Measurements from ENCODE around the gene FAM98C.

Gene FAM98C

GRCh38 chr19:38378866-38379265 is 24.0 kb upstream of the FAM98C start:
- DNase-seq (ENCODE audit: low read depth) = no peak

- DNase-seq (ENCODE audit: low read depth) = no peak
Observed at GRCh38 chr19:38381138-38381537, 21.8 kb upstream of the FAM98C start.

- no peak for DNase-seq (ENCODE audit: low read depth)
Observed at GRCh38 chr19:38383184-38383583, 19.7 kb upstream of the FAM98C start.

DNA sequence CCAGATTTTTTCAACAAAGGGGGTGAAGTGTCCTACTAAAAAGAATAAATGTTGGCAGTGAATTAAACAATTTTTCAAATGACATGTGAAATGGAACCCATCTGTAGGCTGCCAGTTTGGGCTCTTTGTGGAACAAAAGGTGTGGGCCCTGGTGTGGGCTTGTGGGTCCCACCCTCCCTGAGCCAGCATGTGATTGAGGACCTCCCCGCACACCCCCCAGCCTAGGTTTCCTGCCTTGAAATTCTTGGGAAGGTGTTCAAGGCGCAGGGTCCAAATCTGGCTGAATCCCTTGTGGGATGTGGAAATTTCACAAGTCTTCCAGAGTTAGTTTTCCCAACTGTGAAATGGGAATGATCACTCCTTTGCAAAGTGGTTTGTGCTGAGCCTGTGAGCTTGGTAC is 19.1 kb upstream of the FAM98C start:
- no peak for DNase-seq (ENCODE audit: low read depth)

- DNase-seq (ENCODE audit: low read depth) = no peak
Observed at GRCh38 chr19:38384209-38385027, 18.5 kb upstream of the FAM98C start.

GRCh38 chr19:38385057-38385803 is 17.7 kb upstream of the FAM98C start:
- DNase-seq (ENCODE audit: low read depth) = no peak

DNA sequence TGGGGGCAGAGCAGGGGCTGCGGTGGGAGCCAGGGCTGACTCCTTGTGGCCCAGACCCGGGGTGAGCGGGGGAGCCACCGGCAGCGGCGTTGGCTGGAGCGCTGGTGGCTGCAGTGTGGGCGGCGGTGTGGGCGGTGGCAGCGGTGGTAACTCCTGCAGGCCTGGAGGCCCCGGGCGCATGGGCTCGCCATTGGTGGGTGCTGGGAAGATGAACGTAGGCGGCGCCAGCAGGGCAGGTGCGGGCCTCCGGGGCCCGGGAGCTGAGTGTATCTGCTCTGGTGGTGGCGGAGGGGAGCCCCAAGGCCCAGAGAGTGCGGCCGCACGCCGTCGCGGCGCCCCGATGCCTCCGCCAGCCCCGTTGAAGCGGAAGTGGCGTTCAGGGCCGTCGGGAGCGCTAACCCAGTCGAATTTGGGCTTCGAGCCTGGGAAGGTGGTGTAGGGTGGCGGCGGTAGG is 17.1 kb upstream of the FAM98C start:
- DNase-seq (ENCODE audit: low read depth) = no peak

DNA sequence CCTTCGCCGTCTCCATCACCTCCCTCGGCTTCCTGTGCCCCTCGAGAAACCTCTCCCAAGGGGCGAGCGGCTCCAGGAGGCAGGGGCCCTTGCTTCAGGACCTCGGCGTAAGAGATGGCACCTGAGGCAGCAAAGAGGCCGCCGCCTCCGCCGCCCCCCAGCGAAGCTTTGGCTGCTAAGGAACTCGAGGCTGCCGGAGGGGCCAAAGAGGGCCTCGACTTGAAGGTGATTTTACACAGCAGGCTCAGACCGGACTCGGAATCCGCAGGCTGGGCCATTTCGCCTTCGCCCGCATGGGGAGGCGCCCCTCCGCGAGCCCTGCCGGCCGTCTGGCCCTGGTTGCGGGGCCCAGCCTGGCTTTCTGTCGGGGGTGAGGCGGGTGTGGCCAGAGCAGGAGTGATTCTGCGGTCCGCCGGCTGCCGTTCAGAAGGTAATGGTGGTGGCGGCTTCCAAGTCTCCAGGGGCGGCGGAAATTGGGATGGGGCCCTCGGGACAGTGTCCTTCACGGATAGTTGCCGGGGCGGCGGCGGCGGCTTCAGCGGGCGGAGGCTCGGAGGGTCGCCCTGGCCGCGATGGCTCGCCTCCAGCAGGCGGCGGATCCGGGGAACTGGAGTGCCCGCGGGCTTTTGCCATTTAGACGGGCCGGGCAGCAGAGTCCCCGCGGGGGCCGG is 16.5 kb upstream of the FAM98C start:
- DNase-seq (ENCODE audit: low read depth) = no peak

DNA sequence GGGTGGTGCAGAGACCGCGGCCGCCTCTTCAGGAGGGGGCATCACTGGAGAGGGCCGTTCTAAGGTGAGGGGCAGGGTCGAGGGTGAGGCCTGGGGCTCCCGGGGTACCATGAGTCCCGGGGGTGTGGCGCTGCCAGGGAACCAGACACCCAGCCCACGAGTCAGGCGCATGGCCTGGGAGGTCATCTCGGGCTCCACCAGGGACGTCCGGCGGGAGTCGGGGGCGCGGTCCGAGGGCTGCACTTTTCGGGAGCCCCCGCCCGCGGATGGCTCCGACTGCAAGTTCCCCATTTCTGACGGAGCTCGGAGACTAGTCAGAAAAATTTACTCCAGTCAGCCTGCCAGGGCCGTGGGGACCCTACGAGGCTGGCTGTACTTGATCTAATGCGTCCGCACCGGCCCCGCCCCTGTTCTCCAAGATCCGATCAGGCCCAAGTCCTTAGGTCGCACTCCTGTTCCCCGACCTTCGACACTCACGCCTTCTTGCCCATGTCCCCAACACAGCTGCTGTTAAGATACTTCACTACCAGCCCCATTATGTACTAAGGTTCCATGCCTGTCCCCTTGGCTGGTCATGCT is 15.8 kb upstream of the FAM98C start:
- no peak for DNase-seq (ENCODE audit: low read depth)

GRCh38 chr19:38387550-38388348 is 15.1 kb upstream of the FAM98C start, which contains the start of gene GGN:
GGN (minus strand) TSS chr19:38388034; CDS start chr19:38387261, 773 bp downstream.
- peak; percentile 60 for DNase-seq (ENCODE audit: low read depth)

DNA sequence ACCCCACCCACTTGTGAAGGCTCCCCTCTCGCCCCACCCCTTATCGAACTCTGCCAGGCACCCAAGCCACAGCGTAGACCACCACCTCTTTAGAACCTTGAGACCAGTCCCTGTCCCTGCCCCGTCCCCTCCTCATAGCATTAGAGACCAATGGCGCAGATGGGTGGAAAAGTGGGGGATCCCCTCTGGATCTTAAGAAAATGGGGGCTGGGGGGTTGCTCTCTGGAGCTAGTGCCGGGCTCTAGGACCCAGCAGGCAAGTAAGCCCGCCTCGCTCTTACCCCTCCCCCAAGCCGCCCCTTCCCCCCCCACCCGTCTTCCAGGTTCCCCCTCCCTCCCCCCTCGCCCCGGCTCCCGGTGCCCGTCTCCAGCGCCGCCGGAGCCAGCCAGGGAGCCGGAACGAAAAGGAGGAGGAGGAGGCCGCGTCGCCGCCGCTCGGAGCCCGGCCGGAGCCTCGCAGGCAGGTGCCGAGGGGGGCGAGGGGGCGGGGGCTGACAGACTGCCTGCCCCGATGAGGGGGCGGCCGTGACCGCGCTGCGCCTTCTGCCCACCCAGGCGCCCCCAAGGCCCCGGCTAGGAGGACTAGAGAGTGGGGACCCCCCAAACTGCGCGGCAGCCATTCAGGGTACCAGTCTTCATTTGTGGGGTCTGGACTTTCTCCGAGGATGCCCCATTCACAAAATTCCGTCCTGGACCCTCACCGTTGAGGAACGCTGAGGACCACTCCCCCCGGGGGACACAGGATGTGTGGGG is 14.4 kb upstream of the FAM98C start, which contains the start of gene SPRED3:
TSS of gene SPRED3 (plus strand) at position 349 of the 752 bp plus-strand sequence. CDS start 1,606 bp downstream, outside the sequence.
- no peak for DNase-seq (ENCODE audit: low read depth)

DNA sequence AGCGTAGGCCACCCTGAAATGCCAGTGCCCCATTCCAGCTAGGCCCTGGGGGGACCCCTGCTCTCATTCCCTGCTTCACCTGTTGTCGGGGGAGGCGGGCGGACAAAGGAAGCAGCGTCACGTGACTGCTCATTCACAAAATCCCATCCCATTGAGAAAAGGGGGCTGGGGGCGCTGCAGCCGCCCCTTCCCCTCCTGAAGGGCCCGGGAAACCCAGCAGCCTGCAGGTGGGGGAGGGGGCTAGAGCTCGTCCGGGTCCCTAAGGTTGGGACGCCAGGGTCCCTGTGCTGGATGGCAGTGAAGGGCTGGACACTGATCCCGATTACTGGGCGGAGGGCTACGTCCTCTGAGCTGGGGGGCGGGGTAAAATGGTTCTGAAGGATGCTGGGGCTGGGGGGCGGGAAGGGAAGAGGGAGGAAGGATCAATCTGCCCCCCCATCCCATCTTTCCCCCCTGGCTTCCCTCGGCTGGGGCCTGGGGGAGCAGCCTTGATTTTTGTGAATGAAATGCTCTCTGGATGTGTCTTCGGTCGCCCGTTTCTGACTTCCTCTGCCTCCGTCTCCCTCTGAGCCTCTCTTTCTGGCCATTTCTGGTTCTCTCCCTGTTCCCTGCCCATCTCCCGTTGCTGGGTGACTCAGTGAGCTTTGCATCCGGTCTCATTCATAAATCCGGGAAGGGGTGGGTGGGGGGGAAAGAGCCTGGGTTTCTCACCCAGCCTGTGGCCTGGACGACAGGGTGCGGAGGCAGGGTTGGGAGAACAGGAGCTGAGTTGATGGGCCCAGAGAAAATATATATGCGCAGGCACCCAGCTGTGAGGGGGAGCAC is 13.6 kb upstream of the FAM98C start:
- DNase-seq (ENCODE audit: low read depth) = no peak

- no peak for DNase-seq (ENCODE audit: low read depth)
Observed at GRCh38 chr19:38389957-38390924, 12.7 kb upstream of the FAM98C start.

- no peak for DNase-seq (ENCODE audit: low read depth)
Observed at GRCh38 chr19:38391911-38392464, 10.9 kb upstream of the FAM98C start.

GRCh38 chr19:38392707-38393308 is 10.1 kb upstream of the FAM98C start:
- no peak for DNase-seq (ENCODE audit: low read depth)

- peak; percentile 45 for DNase-seq (ENCODE audit: low read depth)
Observed at GRCh38 chr19:38394488-38394887, 8.4 kb upstream of the FAM98C start.

DNA sequence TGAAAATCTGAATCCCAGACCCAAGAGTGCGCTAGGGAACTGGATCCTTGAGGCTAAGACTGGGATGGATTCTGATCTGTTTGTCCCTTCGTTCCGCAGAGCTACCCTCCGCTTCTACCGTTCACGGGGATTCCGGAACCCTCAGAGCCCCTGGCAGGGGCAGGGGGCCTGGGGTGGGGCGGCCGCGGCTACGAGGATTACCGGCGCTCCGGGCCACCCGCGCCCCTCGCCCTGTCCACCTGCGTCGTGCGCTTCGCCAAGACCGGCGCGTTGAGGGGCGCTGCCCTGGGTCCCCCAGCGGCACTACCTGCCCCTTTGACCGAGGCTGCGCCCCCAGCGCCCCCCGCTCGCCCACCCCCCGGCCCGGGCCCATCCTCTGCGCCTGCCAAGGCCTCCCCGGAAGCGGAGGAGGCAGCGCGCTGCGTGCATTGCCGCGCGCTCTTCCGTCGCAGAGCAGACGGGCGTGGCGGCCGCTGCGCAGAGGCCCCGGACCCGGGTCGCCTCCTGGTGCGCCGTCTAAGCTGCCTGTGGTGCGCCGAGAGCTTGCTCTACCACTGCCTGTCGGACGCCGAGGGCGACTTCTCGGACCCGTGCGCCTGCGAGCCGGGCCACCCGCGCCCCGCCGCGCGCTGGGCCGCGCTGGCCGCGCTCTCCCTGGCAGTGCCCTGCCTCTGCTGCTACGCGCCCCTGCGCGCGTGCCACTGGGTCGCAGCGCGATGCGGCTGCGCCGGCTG is 7.3 kb upstream of the FAM98C start:
- DNase-seq (ENCODE audit: low read depth) = no peak
